Endometrium (tissue), 2 donors: ENCODE measurements around the gene SLC38A11.
"Not testable (repeated sequence)": the region's sequence is repeated elsewhere in the genome, so short reads cannot be mapped to it uniquely, and the experiment has no call there.

Source experiments
- FAIRE-seq: peaks from 2 replicates; lab custom pipeline; 2012; peaks lifted over from hg19 to GRCh38; lab: Jason Lieb, UNC
- donor health status: control.
- donor health status: control.

The SLC38A11 gene

GRCh38 chr2:164877169-164877568, 78.2 kb downstream of the SLC38A11 start:
- no peak for FAIRE-seq

- no peak for FAIRE-seq
Observed at GRCh38 chr2:164875334-164876205, 79.8 kb downstream of the SLC38A11 start.

GRCh38 chr2:164873210-164873908, 82.0 kb downstream of the SLC38A11 start:
- no peak for FAIRE-seq

- no peak for FAIRE-seq
Observed at GRCh38 chr2:164871404-164871803, 83.9 kb downstream of the SLC38A11 start.

GRCh38 chr2:164869420-164869772, 85.9 kb downstream of the SLC38A11 start:
- no peak for FAIRE-seq

- no peak for FAIRE-seq
Observed at GRCh38 chr2:164868563-164869419, 86.5 kb downstream of the SLC38A11 start.

- no peak for FAIRE-seq
Observed at GRCh38 chr2:164867779-164868397, 87.4 kb downstream of the SLC38A11 start.

GRCh38 chr2:164866381-164866780, 88.9 kb downstream of the SLC38A11 start:
- not testable (repeated sequence) for FAIRE-seq

- no peak for FAIRE-seq
Observed at GRCh38 chr2:164860694-164861042, 94.7 kb downstream of the SLC38A11 start.

- FAIRE-seq, result not testable (repeated sequence)
Observed at GRCh38 chr2:164859906-164860693, 95.2 kb downstream of the SLC38A11 start.

- FAIRE-seq, result no peak
Observed at GRCh38 chr2:164859251-164859818, 96.0 kb downstream of the SLC38A11 start.

GRCh38 chr2:164852086-164852485, 103.2 kb downstream of the SLC38A11 start:
- FAIRE-seq, result no peak

GRCh38 chr2:164850235-164850634, 105.1 kb downstream of the SLC38A11 start:
- FAIRE-seq, result no peak

GRCh38 chr2:164849506-164849905, 105.8 kb downstream of the SLC38A11 start:
- no peak for FAIRE-seq

GRCh38 chr2:164847981-164848741, 107.2 kb downstream of the SLC38A11 start:
- no peak for FAIRE-seq

- no peak for FAIRE-seq
Observed at GRCh38 chr2:164847291-164847690, 108.0 kb downstream of the SLC38A11 start.

GRCh38 chr2:164846276-164846675, 109.0 kb downstream of the SLC38A11 start:
- FAIRE-seq, result no peak
